NCI-H2171 treated with DMSO at 0.1 percent for 48 hours (cell line): ENCODE data around the gene IKZF4.
A peak's percentile ranks its signal among the peaks of the same experiment; 100 is the strongest.
"Not testable (repeated sequence)": the region's sequence is repeated elsewhere in the genome, so short reads cannot be mapped to it uniquely, and the experiment has no call there.

Experiments used
- DNase-seq: peaks from one replicate; lab custom pipeline; 2025; lab: John Stamatoyannopoulos, UW

The IKZF4 gene

GRCh38 chr12:55999522-55999921 lies 21.3 kb upstream of the IKZF4 start:
- not testable (repeated sequence) for DNase-seq

GRCh38 chr12:55999999-56000540 lies 20.8 kb upstream of the IKZF4 start:
- DNase-seq = not testable (repeated sequence)

DNA sequence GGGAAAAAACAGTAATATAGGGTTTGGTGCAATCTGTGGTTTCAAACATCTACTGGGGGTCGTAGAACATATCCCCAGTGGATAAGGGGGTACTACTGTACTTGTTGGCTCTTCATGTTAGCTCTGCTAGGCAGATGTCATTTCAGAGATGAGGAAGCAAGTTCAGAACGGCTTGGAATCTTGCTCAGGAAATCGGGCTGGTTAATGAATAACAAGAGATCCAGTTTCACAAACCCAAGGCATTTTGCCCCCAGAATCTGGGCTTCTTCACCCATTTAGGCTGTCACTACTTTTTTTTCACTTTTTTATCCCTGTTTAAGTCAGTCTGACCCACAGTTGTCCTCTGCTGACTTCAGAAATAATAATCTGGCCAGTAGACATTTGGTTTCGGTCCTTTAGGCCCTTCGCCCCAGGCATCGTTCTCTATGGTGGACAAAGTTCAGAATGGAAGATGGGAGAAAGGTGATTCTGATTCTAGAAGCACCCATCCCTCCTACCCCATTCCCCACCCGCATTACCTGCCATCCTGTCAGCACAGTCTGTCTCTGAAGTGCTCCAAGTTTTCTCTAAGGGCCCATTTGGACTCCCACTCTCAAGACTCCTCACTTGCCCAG lies 19.2 kb upstream of the IKZF4 start:
- DNase-seq = no peak

- DNase-seq = not testable (repeated sequence)
Observed at GRCh38 chr12:56003376-56003775, 17.5 kb upstream of the IKZF4 start.

GRCh38 chr12:56004211-56004610 lies 16.6 kb upstream of the IKZF4 start:
- no peak for DNase-seq

- peak; percentile 79 for DNase-seq
Observed at GRCh38 chr12:56007564-56008559, 13.0 kb upstream of the IKZF4 start.

DNA sequence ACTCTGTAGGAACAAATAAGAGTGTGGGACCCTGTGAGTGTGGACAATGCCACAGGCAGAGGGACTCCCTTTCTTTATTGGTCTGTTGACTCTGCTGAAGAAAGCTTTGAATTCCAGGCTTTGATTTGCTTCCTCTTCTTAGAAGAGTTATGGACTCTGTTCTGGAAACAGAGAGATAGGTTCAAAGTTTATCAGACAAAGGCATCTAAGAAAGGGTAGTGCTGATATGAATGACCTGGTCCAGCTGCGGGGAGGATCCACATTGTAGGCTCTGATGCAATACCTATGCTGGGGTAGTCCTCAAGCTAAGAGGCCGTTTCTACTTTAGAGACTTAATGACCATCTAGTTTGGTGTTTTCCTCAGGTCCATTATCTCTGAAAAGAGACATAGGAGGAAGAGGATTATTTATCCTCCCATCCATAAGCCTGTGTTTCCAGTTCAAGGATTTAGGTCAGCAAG lies 10.7 kb upstream of the IKZF4 start:
- no peak for DNase-seq

DNA sequence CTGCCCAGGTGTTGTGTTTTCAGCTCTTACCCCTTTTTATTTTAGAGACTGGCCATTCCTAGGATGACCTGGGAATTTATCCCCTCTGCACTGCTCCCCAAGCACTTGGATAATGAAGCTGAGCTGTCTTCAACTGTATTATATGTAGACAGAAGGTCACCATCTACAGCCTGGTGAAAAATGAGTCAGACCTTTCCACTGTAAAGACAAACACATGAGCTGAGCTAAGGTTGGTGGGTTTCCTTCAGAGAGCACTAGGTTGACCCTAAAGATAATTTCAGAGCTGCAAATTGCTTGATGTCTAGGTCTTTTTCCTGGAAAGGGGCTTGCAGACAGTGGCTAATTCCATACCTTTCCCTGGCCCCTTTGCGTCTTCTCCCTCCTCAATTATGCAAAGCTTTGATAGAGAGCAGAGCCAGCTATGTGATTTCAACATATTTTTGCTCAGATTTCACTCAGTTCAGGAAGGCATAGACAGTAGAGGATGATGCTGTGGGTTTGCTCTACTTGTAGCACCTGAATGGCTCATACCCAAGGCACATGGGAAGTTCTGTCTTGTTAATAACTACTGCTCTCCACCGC lies 9.2 kb upstream of the IKZF4 start:
- no peak for DNase-seq

DNA sequence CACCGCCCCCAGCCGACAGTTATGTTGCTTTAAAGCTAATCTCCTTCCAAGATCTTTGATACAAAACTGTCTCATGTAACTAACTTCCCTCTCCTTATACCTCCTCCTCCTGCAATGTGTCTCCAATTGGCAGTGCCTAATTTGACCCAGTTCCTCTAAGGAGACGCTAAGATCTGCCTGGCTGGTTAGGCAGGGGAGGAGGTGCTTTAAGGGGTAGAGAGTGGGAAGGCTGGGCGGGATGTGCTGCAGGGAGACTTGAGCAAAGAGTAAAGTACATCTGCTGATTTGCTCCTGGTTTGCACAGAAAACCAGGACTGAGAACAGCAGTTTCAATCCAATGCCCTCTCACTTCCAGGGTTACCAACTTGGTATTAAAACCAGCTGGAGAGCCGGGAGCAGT lies 7.4 kb upstream of the IKZF4 start:
- no peak for DNase-seq

DNA sequence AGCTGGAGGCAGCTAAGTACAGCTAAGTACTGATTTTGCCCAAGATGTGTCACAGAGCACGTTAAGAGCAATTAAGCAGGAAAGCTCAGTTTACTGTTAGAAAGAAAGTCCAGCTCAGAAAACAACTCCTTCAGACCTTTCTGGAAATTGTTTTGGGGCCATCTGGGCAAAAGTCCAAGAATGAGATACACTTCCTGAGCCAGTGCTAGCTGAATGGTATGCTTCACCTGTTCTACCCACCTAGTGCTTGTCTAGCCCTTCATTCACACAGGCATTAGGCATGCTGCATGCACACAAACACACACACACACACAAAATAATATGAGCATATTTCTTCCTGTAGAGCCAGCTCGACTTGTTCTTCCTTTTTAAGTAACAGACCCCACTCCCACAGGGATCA lies 6.6 kb upstream of the IKZF4 start:
- DNase-seq = no peak

GRCh38 chr12:56017181-56017580 lies 3.7 kb upstream of the IKZF4 start:
- DNase-seq = no peak

- DNase-seq = no peak
Observed at GRCh38 chr12:56018356-56018755, 2.5 kb upstream of the IKZF4 start.

DNA sequence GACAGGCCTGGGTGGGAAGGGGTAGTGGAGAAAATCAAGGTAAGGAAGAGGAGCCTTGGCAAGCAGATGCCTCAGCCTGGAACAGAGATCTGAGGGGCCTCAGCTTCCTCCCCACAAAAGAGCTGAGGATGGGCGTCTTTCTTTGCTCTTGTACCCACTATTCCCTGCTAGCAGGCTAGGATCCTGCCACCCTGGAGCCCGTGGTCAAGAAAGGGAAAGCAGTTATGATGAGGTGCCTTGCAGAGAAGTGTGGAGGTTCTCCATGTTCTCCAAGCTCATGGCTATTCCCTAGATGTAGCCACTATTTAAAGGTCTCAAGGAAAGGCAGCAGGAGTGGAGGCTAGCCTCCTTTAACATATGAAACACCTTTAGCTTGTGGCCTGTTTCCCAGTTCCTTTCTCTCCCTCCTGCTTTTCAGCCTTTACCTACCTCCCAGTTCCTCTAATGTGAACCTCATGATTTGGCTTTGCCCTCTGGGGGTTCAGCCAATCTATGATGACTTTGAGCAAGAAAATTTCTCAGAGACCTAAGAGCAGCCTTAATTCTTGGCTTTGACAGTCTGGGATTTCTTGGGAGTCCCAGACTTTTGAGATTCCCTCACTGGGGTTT lies 1.1 kb downstream of the IKZF4 start:
- no peak for DNase-seq

DNA sequence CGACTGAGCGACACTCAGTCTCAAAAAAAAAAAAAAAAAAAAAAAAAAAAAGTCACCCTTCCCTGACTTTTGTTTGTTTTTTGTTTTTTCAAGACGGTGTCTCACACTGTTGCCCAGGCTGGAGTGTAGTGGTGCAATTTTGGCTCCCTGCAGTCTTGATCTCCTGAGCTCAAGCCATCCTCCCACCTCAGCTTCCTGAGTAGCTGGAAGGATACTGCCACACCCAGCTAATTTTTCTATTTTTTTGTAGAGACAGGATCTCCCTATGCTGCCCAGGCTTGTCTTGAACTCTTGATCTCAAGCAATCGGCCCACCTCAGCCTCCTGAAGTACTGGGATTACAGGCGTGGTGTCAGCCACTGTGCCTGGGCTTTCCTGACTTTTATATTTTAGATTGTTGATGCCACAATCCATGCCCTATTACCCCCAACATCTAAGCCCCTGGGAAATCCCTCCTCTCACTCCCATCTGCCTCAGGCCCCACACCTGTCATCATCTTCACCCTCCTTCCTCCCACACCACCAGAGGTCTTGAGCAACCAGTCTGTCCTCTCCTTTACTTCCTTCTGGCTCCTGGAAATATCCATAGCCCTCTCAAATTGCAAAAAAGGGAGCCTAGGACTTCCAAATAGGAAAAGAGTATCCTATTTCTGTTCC lies 7.8 kb downstream of the IKZF4 start:
- peak; percentile 68 for DNase-seq

- DNase-seq = no peak
Observed at GRCh38 chr12:56029166-56029519, 8.3 kb downstream of the IKZF4 start.

GRCh38 chr12:56029666-56030293 lies 8.9 kb downstream of the IKZF4 start:
- DNase-seq = no peak

- DNase-seq = no peak
Observed at GRCh38 chr12:56031987-56032386, 11.1 kb downstream of the IKZF4 start.

DNA sequence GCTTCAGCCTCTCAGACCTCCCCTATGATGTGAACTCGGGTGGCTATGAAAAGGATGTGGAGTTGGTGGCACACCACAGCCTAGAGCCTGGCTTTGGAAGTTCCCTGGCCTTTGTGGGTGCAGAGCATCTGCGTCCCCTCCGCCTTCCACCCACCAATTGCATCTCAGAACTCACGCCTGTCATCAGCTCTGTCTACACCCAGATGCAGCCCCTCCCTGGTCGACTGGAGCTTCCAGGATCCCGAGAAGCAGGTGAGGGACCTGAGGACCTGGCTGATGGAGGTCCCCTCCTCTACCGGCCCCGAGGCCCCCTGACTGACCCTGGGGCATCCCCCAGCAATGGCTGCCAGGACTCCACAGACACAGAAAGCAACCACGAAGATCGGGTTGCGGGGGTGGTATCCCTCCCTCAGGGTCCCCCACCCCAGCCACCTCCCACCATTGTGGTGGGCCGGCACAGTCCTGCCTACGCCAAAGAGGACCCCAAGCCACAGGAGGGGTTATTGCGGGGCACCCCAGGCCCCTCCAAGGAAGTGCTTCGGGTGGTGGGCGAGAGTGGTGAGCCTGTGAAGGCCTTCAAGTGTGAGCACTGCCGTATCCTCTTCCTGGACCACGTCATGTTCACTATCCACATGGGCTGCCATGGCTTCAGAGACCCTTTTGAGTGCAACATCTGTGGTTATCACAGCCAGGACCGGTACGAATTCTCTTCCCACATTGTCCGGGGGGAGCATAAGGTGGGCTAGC lies 13.9 kb downstream of the IKZF4 start:
- no peak for DNase-seq

GRCh38 chr12:56037161-56037560 lies 16.3 kb downstream of the IKZF4 start:
- DNase-seq = no peak

DNA sequence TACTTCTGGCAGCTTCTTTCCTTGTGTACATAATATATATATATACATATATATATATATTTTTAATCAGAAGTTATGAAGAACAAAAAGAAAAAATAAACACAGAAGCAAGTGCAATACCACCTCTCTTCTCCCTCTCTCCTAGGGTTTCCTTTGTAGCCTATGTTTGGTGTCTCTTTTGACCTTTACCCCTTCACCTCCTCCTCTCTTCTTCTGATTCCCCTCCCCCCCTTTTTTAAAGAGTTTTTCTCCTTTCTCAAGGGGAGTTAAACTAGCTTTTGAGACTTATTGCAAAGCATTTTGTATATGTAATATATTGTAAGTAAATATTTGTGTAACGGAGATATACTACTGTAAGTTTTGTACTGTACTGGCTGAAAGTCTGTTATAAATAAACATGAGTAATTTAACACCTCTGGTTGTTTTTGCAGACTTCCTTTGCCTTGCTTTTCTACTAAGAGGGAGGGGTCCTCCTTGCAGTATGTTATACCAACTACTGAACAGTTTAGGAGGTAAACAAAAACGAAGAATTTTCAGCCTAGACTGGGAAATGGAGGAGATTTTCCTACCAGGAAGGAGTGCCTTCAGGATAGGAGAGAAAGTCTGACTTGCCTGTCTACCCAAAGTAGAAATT lies 17.3 kb downstream of the IKZF4 start:
- DNase-seq = no peak
